ENCODE measurements around the gene LRRN2.

- TF ChIP-seq CTCF (IDR thresholded peaks at IDR 0.05; ENCODE audit: poor library complexity): no peak
- TF ChIP-seq EZH2 (IDR thresholded peaks at IDR 0.05; ENCODE audit: borderline replicate concordance): no peak
Observed at GRCh38 chr1:204705493-204705811, 19.9 kb upstream of the LRRN2 start.
